GM12892 (cell line): ENCODE data around the gene PNMA8B. TPM values are rescaled to one million over a fixed set of nuclear protein-coding genes. Genes with fewer than 3 reads are reported as not detected.

Source experiments
- DNase-seq: peaks from one replicate; pipeline ENCODE4 v3.0.0; 2011; ENCODE audit not compliant: insufficient read length
- FAIRE-seq: peaks from 2 replicates; lab custom pipeline; 2011; peaks lifted over from hg19 to GRCh38; lab: Jason Lieb, UNC
- POLR2A ChIP-seq: IDR thresholded peaks from 2 replicates; pipeline ENCODE4 v1.6.1; 2011; ENCODE audit warnings: low read depth, low read length, control low read depth
- POLR2AphosphoS5 ChIP-seq: IDR thresholded peaks from 2 replicates; pipeline ENCODE4 v1.6.1; 2011; ENCODE audit warnings: low read depth, low read length, control low read depth
- TAF1 ChIP-seq: IDR thresholded peaks from 2 replicates; pipeline ENCODE4 v1.6.1; 2011; ENCODE audit warnings: low read depth, mild to moderate bottlenecking, control low read depth, low read length, borderline replicate concordance
- polyA plus RNA-seq: library from polyadenylated mRNA; unstranded; fragments of >200 nt; gene quantifications from one replicate; pipeline ENCODE4 v1.2.1, GENCODE V29; 2012; ENCODE audit warnings: missing spikeins, inconsistent platforms; ENCODE audit not compliant: missing spikeins

Gene PNMA8B, protein sequence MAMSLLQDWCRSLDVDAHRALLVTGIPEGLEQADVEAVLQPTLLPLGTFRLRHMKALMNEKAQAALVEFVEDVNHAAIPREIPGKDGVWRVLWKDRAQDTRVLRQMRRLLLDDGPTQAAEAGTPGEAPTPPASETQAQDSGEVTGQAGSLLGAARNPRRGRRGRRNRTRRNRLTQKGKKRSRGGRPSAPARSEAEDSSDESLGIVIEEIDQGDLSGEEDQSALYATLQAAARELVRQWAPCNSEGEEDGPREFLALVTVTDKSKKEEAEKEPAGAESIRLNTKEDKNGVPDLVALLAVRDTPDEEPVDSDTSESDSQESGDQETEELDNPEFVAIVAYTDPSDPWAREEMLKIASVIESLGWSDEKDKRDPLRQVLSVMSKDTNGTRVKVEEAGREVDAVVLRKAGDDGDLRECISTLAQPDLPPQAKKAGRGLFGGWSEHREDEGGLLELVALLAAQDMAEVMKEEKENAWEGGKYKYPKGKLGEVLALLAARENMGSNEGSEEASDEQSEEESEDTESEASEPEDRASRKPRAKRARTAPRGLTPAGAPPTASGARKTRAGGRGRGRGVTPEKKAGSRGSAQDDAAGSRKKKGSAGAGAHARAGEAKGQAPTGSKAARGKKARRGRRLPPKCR
- not detected for polyA plus RNA-seq

- FAIRE-seq (no peak), DNase-seq (no peak)
- TF ChIP-seq POLR2AphosphoS5, result no peak
- TF ChIP-seq TAF1, result no peak
- no peak for TF ChIP-seq POLR2A
These were observed at the start of gene PNMA8B for GRCh38 chr19:46495786-46496099. Gene PNMA8B (minus strand): TSS chr19:46495867. CDS start chr19:46495465, 402 bp downstream.

DNA sequence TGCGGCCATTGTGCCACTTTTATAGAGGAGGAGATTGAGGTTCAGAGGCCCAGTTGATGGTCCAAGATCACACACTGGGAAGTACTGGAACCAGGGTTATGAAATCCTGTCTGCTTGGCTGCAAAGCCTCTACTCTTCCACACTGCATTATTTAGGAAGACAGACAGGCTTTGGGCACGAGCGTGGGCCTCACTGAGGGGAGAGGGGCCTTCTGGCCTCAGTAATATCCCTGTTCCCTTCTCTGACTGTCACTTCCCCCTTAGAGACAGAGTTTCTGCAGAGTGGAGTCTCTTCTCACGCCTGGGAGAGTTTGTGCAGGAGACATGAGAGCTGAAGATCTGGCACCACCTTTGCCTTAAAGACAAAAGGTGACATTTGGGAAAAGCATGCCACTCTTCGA is 49.0 kb upstream of the PNMA8B start:
- no peak for FAIRE-seq
- no peak for DNase-seq
- TF ChIP-seq POLR2AphosphoS5 (no peak), TAF1 (no peak), POLR2A (no peak)

DNA sequence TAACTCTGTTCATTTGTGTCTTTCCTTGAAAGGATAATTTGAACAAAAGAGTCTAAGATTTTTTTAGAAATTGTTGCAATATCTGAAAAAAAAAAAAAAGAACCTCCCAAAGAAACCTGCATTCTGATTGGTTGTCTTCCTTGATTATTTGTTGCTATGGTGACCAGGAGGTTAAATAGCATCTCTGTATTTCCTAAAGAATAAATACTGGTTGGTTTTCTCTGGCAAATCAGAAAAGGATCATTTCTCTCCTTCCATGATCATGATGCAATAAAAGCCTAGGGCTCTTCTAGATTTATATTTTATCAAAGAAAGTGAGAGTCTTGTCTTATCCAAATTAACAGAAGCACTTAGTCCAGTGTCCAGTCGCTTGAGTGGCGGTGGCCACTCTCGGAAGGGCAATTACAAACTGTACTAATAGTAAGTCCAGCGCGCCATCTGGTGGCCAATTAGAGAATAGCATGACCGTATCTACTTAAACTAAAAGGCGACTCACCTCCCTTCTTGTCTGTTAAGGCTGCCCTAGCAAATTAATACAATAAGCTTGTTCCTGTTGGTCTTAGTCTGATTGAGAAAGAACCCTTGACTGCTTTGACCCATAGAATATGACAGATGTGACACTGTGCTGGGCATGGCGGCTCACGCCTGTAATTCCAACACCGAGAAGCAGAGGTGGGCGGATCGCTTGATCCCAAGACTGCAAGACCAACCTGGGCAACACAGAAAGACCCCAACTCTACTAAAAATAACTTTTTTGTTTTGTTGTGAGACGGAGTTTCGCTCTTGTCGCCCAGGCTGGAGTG is 47.0 kb upstream of the PNMA8B start:
- TF ChIP-seq POLR2A, result no peak
- no peak for TF ChIP-seq TAF1
- no peak for TF ChIP-seq POLR2AphosphoS5
- no peak for DNase-seq
- peak; percentile 74 for FAIRE-seq

DNA sequence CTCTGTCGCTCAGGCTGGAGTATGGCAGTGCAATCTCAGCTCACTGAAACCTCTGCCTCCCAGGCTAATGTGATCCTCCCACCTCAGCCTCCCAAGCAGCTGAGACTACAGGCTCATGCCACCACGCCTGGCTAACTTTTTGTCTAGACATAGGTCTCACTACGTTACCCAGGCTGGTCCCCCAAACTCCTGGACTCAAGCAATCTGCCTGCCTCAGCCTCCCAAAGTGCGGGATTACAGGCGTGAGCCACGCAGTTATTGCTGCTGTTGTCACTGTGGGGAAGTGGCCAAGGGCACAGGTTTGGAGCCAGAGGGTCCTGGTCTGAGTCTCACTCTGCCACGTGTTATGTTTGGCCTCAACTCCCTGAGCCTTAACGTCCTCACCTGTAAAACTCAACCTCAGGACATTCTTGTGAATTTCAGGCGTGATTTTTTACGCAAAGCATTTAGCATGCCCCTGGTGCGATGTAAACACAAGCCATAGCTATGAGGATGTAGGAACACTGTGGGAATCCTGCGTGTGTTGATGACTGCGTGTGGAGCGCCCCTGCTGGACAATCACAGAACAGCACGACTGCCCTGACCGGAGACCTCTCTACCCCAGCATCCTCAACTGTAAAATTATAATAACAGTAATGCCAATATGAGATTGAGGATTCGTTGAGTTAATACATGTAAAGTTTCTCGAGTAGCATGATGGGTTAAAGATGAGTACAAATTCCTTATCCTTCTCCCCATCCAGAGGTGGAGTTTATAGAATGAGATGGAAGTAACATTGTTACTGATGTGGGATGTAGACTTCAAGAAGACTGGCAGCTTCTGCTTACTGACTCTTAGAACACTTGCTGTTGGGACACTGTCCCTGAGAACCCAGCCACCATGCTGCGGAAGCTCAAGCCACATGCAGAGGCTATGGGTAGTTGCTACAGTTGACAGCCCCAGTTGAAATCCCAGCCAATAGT is 41.8 kb upstream of the PNMA8B start:
- FAIRE-seq, result peak; percentile 78
- DNase-seq, result no peak
- no peak for TF ChIP-seq TAF1

DNA sequence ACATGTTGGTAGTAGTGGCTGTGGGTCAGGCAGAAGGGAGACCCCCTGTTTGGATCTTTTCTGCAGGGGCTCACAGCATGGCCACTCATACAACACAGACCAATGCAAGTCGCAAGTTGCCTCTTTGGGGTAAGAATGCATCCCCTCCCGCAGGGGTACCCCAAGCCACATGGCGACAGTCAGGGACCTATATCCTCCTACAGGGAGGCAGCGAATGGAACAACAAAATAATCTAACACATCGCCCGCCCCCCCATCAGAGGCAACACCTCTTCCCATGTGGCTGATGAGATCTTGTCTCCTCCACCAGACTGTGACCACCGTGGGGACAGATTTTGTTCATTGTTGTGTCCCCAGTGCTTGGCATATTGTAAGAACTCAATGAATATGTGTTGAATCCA is 40.7 kb upstream of the PNMA8B start:
- TF ChIP-seq POLR2A (no peak), TAF1 (no peak)
- FAIRE-seq (no peak), DNase-seq (no peak)

DNA sequence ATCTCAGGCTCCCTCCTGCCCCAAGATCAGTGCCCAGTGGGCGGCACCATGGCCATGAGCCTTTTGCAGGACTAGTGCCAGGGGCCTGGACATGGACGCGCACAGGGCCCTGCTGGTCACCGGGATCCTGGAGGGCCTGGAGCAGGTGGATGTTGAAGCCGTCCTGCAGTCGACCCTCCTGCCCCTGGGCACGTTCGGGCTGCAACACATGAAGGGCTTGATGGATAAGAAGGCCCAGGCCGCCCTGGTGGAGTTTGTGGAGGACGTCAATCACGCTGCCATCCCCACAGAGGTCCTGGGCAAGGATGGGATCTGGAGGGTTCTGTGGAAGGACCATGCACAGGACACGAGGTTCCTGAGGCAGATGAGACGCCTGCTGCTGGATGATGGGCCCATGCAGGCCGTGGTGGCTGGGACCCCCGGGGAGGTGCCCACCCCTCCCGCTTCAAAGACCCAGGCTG is 38.0 kb upstream of the PNMA8B start:
- TF ChIP-seq POLR2AphosphoS5 (no peak), POLR2A (no peak), TAF1 (no peak)

DNA sequence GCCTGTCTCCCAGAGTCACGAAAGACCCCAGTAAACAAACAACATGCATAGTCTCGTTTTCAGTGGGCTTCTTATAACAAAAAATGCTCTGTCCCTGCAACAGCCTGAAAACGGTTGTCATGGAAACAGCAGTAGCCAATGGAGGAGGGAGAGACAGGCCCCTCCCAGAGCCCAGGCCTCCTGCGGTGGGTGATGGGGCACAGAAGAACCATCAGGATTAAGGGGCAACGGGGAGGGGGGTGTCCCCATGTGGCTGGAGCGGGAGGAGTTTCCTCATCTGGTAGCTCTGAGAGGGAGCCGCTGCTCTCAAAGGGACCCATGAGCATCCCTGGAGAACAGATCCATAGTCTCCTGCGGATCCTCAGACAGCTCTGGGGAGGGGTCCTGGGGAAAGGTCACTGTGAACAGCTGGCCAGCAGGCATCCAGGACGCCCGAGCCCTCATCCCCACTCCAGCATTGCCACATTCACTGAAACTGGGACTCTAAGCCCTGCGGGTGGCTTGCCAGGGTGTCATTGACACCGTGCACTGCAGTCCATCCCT is 37.5 kb upstream of the PNMA8B start:
- no peak for DNase-seq
- FAIRE-seq, result no peak
- TF ChIP-seq POLR2AphosphoS5, result no peak
- no peak for TF ChIP-seq POLR2A
- no peak for TF ChIP-seq TAF1

More for the DNA sequence above, 38.0 kb upstream of the PNMA8B start:
- DNase-seq (no peak), FAIRE-seq (no peak)

GRCh38 chr19:46530636-46531035 is 35.0 kb upstream of the PNMA8B start:
- DNase-seq (no peak), FAIRE-seq (no peak)
- TF ChIP-seq TAF1 (no peak), POLR2AphosphoS5 (no peak), POLR2A (no peak)

GRCh38 chr19:46529622-46530451 is 34.2 kb upstream of the PNMA8B start:
- DNase-seq, result peak; percentile 60
- TF ChIP-seq POLR2A (no peak), POLR2AphosphoS5 (no peak), TAF1 (no peak)
- peak; percentile 89 for FAIRE-seq
